GM12874 (cell line): ENCODE results near the gene C3AR1.
A peak's percentile ranks its signal among the peaks of the same experiment; 100 is the strongest.

Experiments
- TF ChIP-seq, protein P1 (sequence below): IDR thresholded peaks from 2 replicates; pipeline ENCODE4 v1.5.1; 2011; ENCODE audit warnings: low read depth, mild to moderate bottlenecking, control low read depth, low read length, moderate library complexity; ENCODE audit not compliant: insufficient read depth

Gene C3AR1

DNA sequence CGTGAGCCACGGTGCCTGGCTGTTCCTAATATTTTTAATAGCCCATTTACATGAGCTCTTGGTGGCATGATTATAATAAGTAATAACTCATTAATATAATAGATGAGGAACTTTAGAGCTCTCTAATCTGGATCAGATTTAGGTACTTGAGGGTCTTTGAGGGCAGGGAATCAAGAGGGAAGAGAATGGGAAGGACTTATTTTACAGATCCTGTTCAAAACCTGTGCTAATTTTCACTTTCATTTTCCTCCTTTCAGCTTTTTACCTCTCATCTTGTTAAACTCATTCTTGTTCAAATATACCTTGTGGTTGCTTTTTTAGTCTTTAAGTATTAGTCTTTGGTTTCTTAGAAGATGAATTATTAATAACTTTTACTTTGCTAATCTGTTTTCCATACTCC, 21.5 kb upstream of the C3AR1 start:
- TF ChIP-seq, protein P1, sequence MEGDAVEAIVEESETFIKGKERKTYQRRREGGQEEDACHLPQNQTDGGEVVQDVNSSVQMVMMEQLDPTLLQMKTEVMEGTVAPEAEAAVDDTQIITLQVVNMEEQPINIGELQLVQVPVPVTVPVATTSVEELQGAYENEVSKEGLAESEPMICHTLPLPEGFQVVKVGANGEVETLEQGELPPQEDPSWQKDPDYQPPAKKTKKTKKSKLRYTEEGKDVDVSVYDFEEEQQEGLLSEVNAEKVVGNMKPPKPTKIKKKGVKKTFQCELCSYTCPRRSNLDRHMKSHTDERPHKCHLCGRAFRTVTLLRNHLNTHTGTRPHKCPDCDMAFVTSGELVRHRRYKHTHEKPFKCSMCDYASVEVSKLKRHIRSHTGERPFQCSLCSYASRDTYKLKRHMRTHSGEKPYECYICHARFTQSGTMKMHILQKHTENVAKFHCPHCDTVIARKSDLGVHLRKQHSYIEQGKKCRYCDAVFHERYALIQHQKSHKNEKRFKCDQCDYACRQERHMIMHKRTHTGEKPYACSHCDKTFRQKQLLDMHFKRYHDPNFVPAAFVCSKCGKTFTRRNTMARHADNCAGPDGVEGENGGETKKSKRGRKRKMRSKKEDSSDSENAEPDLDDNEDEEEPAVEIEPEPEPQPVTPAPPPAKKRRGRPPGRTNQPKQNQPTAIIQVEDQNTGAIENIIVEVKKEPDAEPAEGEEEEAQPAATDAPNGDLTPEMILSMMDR = no peak

DNA sequence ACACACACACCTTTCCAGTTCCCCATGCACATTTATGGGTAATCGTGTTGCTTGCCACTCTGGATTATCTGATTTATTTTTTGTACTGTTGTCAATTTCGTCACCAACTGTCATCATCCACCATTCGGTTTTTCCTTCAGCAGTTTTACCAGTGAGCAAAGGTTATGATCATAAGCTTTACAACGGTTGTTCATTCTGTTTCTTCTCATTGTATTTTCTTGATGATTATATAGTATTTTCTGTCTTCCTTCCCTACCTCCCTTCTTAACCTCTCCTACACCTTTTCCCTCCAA, 16.6 kb upstream of the C3AR1 start:
- TF ChIP-seq, protein P1 = no peak

DNA sequence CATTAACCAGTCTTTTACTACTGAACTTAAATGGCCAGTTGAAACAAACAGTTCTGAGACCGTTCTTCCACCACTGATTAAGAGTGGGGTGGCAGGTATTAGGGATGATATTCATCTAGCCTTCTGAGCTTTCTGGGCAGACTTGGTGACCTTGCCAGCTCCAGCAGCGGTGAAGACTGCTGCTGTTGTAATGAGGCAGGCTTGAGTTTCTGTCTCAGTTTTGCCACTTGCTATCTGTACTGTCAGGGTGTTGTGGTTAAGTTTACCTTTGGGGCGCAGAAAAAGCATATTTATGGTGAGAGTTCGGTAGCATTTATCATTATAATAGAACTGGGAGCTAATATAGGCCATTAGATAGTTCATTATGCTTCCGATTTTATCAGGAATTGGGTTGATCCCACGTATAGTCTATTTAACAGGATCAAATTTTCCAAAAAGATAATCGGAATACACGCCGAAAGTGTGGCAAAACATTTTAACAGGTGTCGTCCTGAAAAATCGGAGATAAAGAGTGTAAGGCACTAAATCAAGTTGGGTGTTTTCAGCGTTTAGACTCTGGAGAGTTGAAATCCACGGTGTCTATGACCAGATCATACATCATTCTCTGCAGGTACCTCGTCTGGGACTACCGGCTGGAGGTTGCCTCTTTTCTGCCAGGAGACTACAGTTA, 15.2 kb upstream of the C3AR1 start:
- TF ChIP-seq, protein P1 = no peak

DNA sequence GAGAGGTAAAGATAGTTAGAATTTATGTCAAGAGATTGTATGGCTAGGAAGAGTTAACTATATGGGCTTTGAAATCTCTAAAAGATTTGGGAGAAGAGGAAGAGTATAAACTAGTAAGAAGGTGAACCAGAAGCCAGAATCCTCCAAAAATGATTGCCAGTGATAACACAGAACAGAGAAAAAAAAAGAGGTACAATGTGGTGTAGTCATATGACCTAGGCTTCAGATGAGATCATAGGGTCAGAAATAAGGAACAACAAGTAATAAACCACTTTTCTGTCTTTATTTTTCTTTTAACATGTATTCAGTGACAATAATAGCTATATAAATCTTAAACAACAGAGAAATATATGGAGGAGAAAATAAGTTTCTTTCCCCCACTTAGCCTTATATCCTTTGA, 14.0 kb upstream of the C3AR1 start:
- TF ChIP-seq, protein P1 = no peak

DNA sequence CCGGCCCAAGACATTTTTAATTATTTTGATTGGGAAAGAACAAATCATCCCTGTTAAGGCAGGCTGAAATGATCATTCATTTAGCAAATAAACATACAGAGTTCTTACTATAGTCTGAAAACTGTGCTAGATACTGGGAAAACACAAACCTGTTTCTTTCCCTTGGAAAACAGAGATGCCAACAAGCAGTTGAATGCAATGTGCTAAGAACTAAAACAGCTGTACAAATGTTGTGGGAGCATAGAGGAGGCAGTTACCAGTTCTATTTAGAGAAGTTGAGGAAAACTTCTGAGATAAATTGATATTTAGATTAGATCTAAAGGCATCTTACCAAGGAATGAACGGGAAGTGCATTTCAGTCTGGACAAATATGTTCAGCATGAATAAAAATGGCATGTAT, 12.8 kb upstream of the C3AR1 start:
- TF ChIP-seq, protein P1 = no peak

DNA sequence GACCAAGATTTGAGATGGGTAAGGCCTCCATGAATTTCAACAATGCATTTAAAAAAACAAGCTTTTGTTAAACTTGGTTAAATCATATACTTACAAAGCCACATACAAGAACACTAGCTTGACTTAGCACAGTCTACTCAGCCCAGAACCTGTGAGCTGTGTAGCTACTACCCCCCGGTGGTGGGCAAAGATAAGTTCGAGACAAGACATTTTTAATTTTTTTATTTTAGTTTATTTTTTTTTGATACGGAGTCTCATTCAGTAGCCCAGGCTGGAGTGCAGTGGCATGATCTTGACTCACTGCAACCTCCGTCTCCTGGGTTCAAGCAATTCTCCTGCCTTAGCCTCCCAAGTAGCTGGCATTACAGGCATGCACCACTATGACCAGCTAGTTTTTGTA, 12.2 kb upstream of the C3AR1 start:
- TF ChIP-seq, protein P1 = peak; percentile 19; the same call in 1 of the 2 replicates

DNA sequence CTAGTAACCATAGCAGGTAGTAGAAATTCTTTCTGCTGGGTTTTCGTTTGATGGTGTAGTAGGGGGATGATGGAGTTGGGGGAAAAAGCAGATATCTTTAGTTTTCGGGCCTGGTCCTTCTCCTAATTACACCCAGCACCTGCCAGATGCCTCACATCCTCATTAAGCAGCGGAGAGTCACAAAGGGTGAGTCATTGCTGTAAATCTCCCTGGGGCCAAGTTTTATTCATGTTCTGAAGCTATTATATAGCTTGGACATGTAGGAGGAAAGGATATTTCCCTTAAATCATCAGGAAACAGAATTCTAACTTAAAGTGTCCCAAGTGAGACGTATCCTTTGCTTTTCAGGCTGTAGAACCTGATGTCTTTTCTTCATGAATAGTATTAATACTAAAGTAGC, 11.0 kb upstream of the C3AR1 start:
- TF ChIP-seq, protein P1 = no peak
